Measurements from ENCODE around the gene PIGS. TPM values are rescaled to one million over a fixed set of nuclear protein-coding genes. Genes with fewer than 3 reads are reported as not detected.
A peak's percentile ranks its signal among the peaks of the same experiment; 100 is the strongest.

PIGS gene
- total RNA-seq (10 to 100 TPM; 36.4 to 41.8 (median 40.7) TPM), polyA plus RNA-seq (16.6 TPM)
- long read RNA-seq, donor 1, transcript PIGS-202 (12 exons, 2,877 nt): major isoform, 67 of 110 reads
- long read RNA-seq, donor 1, transcript PIGS-203 (11 exons, 2,815 nt): minor isoform, 14 of 110 reads
- long read RNA-seq, donor 1, partial matches to known transcripts: 20 of 110 reads
- long read RNA-seq, donor 1, other reads (novel, unspliced or antisense): 9 of 110 reads
- long read RNA-seq, donor 2, transcript PIGS-203 (11 exons, 2,815 nt): minor isoform, 9 of 44 reads
- long read RNA-seq, donor 2, transcript PIGS-202 (12 exons, 2,877 nt): major isoform, 28 of 44 reads
- long read RNA-seq, donor 2, partial matches to known transcripts: 3 of 44 reads
- long read RNA-seq, donor 2, other reads (novel, unspliced or antisense): 2 of 44 reads
- long read RNA-seq, donor 3, transcript PIGS-202 (12 exons, 2,877 nt): major isoform, 136 of 257 reads
- long read RNA-seq, donor 3, transcript PIGS-206 (2 exons, 3,088 nt): minor isoform, 5 of 257 reads
- long read RNA-seq, donor 3, transcript PIGS-203 (11 exons, 2,815 nt): minor isoform, 35 of 257 reads
- long read RNA-seq, donor 3, partial matches to known transcripts: 66 of 257 reads
- long read RNA-seq, donor 3, other reads (novel, unspliced or antisense): 9 of 257 reads
- long read RNA-seq, donor 4, transcript PIGS-202 (12 exons, 2,877 nt): major isoform, 46 of 66 reads
- long read RNA-seq, donor 4, transcript PIGS-203 (11 exons, 2,815 nt): minor isoform, 12 of 66 reads
- long read RNA-seq, donor 4, partial matches to known transcripts: 3 of 66 reads
- long read RNA-seq, donor 4, other reads (novel, unspliced or antisense): 5 of 66 reads

DNA sequence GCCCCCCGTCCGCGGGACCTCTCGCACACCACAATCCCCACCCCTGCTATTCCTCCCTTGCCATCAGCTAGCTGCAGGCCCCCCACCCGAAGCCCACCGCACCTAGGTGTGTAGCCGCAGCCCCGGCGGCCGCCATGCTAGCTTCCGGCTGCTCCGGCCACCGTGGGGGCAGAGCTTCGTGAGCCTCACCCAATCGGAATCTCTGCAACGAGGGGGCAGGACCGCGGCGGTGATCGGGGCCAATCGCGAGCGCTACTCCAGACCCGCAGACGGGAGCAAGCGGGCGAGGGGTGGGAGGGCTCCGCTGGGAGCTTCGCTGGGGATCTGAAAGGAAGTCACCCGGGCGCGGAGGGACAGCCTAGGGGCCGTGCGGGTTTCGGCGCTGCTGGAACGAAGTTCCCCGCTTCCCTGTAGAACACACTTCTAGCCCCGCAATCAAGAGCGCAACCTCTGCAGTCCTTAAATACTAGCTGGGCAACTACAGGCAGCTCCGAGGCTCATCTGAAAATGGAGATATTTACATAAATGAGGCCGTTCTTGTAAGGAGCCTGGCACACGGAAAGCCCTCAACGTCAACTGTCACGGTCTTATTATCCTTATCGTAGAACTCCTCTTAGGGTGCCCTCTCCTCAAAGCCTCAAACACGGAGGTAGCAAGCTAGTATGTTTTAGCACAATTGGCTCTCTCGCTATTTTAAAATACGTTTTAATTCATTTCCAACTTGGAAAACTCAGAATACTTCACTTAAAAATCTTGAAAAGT is at the start of gene PIGS:
Gene PIGS, minus strand, starts transcription at position 164 of the 762 bp plus-strand sequence. Its CDS starts 28 bp downstream, at position 136.
- peak within 1 kb of the TSS; percentile 78 for H3K27ac ChIP-seq (ENCODE audit: low read length)
- H3K27me3 ChIP-seq (ENCODE audit: control insufficient read depth, insufficient read depth): no peaks in the 10 kb centered on the region
- H3K4me3 ChIP-seq (ENCODE audit: low read length): peak within 1 kb of the TSS; percentile 68
- ATAC-seq (peak; percentile 97 to 98), DNase-seq (peak; percentile 96 to 98 (median 98))
- intact Hi-C loops (cut with DNase I): no loop called here
- H3K9me3 ChIP-seq (ENCODE audit: control insufficient read depth, low read length): no peaks in the 10 kb centered on the region
- WGBS: under 1% methylated on average over 49 of the region's 49 CpGs
- H3K4me1 ChIP-seq (ENCODE audit: control insufficient read depth, insufficient read depth, low read length): no peaks in the 10 kb centered on the region

- no peaks in the 10 kb centered on the region for H3K27me3 ChIP-seq (ENCODE audit: control insufficient read depth, insufficient read depth)
- no peak overlapping the region for H3K27ac ChIP-seq (ENCODE audit: low read length)
- intact Hi-C loops (cut with DNase I): no loop called here
- H3K9me3 ChIP-seq (ENCODE audit: control insufficient read depth, low read length): no peaks in the 10 kb centered on the region
- WGBS: 90% methylated on average over 2 of the region's 2 CpGs
- no peaks in the 10 kb centered on the region for H3K4me1 ChIP-seq (ENCODE audit: control insufficient read depth, insufficient read depth, low read length)
- DNase-seq (no peak), ATAC-seq (no peak)
- no peak overlapping the region for H3K4me3 ChIP-seq (ENCODE audit: low read length)
Measured at GRCh38 chr17:28620010-28620409, 48.7 kb upstream of the PIGS start.

DNA sequence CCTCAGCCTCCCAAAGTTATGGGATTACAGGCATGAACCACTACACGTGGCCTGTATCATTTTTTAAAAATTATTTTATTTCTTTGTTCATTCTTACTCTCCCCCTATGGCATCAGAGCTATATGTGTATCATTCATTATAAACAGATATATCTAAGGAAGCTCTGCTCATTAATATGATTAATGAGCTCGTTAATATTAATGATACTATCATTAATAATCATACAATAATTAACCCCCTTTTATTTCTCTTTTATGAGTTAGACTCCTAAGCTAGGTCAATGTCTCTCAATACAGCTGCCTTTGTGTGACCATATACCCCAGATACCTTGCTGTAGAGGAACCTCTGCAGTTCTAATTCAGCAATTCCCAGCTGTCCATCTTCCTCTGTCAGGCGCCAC is 47.1 kb upstream of the PIGS start:
- Histone ChIP-seq H3K27ac (ENCODE audit: low read length) (no peak overlapping the region), H3K4me1 (ENCODE audit: control insufficient read depth, insufficient read depth, low read length) (no peaks in the 10 kb centered on the region), H3K27me3 (ENCODE audit: control insufficient read depth, insufficient read depth) (no peaks in the 10 kb centered on the region), H3K9me3 (ENCODE audit: control insufficient read depth, low read length) (no peaks in the 10 kb centered on the region), H3K4me3 (ENCODE audit: low read length) (no peak overlapping the region)
- intact Hi-C loops (cut with DNase I): loop anchor here in 1 of 4 donors (10.0 kb wide), 1 partner anchor 74 kb away; no protein-coding TSS in a partner anchor
- DNase-seq (no peak), ATAC-seq (no peak)
- 92% methylated on average over 3 of the region's 3 CpGs for WGBS

- H3K9me3 ChIP-seq (ENCODE audit: control insufficient read depth, low read length): no peaks in the 10 kb centered on the region
- H3K27ac ChIP-seq (ENCODE audit: low read length): no peak overlapping the region
- no peaks in the 10 kb centered on the region for H3K4me1 ChIP-seq (ENCODE audit: control insufficient read depth, insufficient read depth, low read length)
- 81% methylated on average over 7 of the region's 7 CpGs for WGBS
- no peaks in the 10 kb centered on the region for H3K27me3 ChIP-seq (ENCODE audit: control insufficient read depth, insufficient read depth)
- ATAC-seq (no peak), DNase-seq (no peak)
- H3K4me3 ChIP-seq (ENCODE audit: low read length): no peak overlapping the region
- intact Hi-C loops (cut with DNase I): loop anchor here in 1 of 4 donors (10.0 kb wide), 1 partner anchor 71 kb away; no protein-coding TSS in a partner anchor
Measured at GRCh38 chr17:28616281-28616680, 45.0 kb upstream of the PIGS start.

DNA sequence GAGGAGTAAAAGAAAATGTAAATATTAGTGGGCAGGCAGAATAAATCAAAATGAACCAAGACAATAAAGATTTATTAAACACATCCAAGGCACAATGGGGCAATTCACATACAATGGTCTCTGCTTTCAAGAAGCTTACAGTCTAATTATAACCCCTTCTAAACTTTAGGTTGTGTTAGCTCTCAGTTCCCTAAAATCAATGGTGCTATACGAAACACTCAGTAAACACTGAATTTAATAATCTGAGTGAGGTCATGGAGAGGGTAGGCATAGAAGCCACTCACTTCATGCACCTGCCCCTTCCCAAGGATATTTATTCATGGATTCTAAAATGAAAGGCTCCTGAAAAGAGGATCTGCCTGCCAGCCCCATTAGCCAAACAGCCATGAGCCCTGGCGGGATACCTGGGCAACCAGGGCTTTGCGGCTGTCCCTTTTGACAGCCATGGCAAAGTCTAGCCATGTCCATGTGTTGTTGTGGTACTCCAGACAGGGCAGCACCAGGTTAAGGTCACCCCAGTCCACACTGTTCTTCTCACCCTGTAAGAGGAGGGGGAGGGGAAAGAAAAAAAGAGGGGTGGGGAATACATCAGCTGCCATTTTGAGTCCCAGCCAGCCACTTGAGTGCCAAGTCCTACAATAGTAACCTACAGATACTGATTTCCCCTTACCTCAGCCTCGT is 44.1 kb upstream of the PIGS start:
- DNase-seq (no peak), ATAC-seq (no peak)
- Histone ChIP-seq H3K4me3 (ENCODE audit: low read length) (no peak overlapping the region), H3K9me3 (ENCODE audit: control insufficient read depth, low read length) (no peaks in the 10 kb centered on the region), H3K27ac (ENCODE audit: low read length) (no peak overlapping the region), H3K4me1 (ENCODE audit: control insufficient read depth, insufficient read depth, low read length) (no peaks in the 10 kb centered on the region), H3K27me3 (ENCODE audit: control insufficient read depth, insufficient read depth) (no peaks in the 10 kb centered on the region)
- intact Hi-C loops (cut with DNase I): loop anchor here in 1 of 4 donors (10.0 kb wide), 1 partner anchor 71 kb away; no protein-coding TSS in a partner anchor
- 78% methylated on average over 4 of the region's 4 CpGs for WGBS

- 72% methylated on average over 5 of the region's 5 CpGs for WGBS
- no peaks in the 10 kb centered on the region for H3K4me1 ChIP-seq (ENCODE audit: control insufficient read depth, insufficient read depth, low read length)
Measured at GRCh38 chr17:28613931-28614381, 42.6 kb upstream of the PIGS start, which contains the start of gene RSKR. Gene RSKR, minus strand, starts transcription at chr17:28614185. Its CDS starts 24 bp downstream, at chr17:28614161.

GRCh38 chr17:28612936-28613872 is 41.9 kb upstream of the PIGS start:
- intact Hi-C loops (cut with DNase I): loop anchor here in 3 of 4 donors (5.0 to 10.0 kb wide), 4 partner anchors 61 to 116 kb away; partner anchors contain the start of gene UNC119 (in 1 of the 3)
- Histone ChIP-seq H3K4me3 (ENCODE audit: low read length) (no peak overlapping the region), H3K27me3 (ENCODE audit: control insufficient read depth, insufficient read depth) (no peaks in the 10 kb centered on the region), H3K9me3 (ENCODE audit: control insufficient read depth, low read length) (no peaks in the 10 kb centered on the region), H3K4me1 (ENCODE audit: control insufficient read depth, insufficient read depth, low read length) (no peaks in the 10 kb centered on the region), H3K27ac (ENCODE audit: low read length) (no peak overlapping the region)
- WGBS: 76% methylated on average over 6 of the region's 6 CpGs
- peak; percentile 46 for ATAC-seq
- no peak for DNase-seq

More at GRCh38 chr17:28613931-28614381, 42.6 kb upstream of the PIGS start, which contains the start of gene RSKR:
- Histone ChIP-seq H3K9me3 (ENCODE audit: control insufficient read depth, low read length) (no peaks in the 10 kb centered on the region), H3K27me3 (ENCODE audit: control insufficient read depth, insufficient read depth) (no peaks in the 10 kb centered on the region), H3K27ac (ENCODE audit: low read length) (no peak within 1 kb of the TSS), H3K4me3 (ENCODE audit: low read length) (no peak within 1 kb of the TSS)
- intact Hi-C loops (cut with DNase I): loop anchor here in 3 of 4 donors (5.0 to 10.0 kb wide), 4 partner anchors 62 to 117 kb away; partner anchors contain the start of gene UNC119 (in 1 of the 3)
- ATAC-seq (peak; percentile 30 to 37), DNase-seq (no peak)

DNA sequence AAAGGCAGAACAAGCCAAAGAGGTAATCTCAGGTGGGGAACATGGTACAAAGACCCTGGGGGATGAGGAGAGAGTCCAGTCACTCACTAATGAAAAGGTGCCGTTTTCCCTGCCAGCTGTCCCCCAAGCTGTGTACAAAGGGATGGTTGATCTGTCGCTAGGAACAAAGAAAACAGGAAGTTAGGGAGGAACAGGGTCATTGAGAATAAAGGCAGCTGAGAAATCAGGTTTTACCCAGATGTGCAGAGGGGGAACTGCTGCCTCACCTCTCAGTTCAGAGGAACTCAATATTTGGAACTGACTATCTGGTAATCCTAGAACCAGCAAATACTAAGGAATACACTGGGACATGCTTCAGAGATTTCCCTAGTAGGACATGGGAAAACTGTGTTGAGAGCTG is 41.2 kb upstream of the PIGS start:
- intact Hi-C loops (cut with DNase I): loop anchor here in 3 of 4 donors (5.0 to 10.0 kb wide), 4 partner anchors 60 to 115 kb away; partner anchors contain the start of gene UNC119 (in 1 of the 3)
- Histone ChIP-seq H3K4me1 (ENCODE audit: control insufficient read depth, insufficient read depth, low read length) (no peaks in the 10 kb centered on the region), H3K27ac (ENCODE audit: low read length) (no peak overlapping the region), H3K27me3 (ENCODE audit: control insufficient read depth, insufficient read depth) (no peaks in the 10 kb centered on the region), H3K9me3 (ENCODE audit: control insufficient read depth, low read length) (no peaks in the 10 kb centered on the region), H3K4me3 (ENCODE audit: low read length) (no peak overlapping the region)
- DNase-seq (no peak), ATAC-seq (no peak)
- WGBS: 49% methylated on average over 2 of the region's 2 CpGs

GRCh38 chr17:28610376-28610775 is 39.1 kb upstream of the PIGS start:
- H3K27me3 ChIP-seq (ENCODE audit: control insufficient read depth, insufficient read depth): no peaks in the 10 kb centered on the region
- 83% methylated on average over 8 of the region's 8 CpGs for WGBS
- no peaks in the 10 kb centered on the region for H3K4me1 ChIP-seq (ENCODE audit: control insufficient read depth, insufficient read depth, low read length)
- no peak overlapping the region for H3K4me3 ChIP-seq (ENCODE audit: low read length)
- ATAC-seq (no peak), DNase-seq (no peak)
- no peaks in the 10 kb centered on the region for H3K9me3 ChIP-seq (ENCODE audit: control insufficient read depth, low read length)
- no peak overlapping the region for H3K27ac ChIP-seq (ENCODE audit: low read length)
- intact Hi-C loops (cut with DNase I): loop anchor here in 3 of 4 donors (5.0 to 10.0 kb wide), 4 partner anchors 58 to 113 kb away; partner anchors contain the start of gene UNC119 (in 1 of the 3)

All from right cardiac atrium (tissue), 5 donors.